HG03521 (cell line): ENCODE results near the gene CCDC92B.
"Not testable (repeated sequence)": the region's sequence is repeated elsewhere in the genome, so short reads cannot be mapped to it uniquely, and the experiment has no call there.

Experiments used
- ATAC-seq: cut with Tn5 transposase; IDR thresholded peaks from one replicate; pipeline ENCODE4 v1.9.1; 2021; ENCODE audit warnings: mild to moderate bottlenecking, moderate library complexity; ENCODE audit not compliant: unreplicated experiment

CCDC92B gene

GRCh38 chr17:2691069-2691871 is 58.2 kb downstream of the CCDC92B start:
- ATAC-seq = no peak

GRCh38 chr17:2690165-2691068 is 59.0 kb downstream of the CCDC92B start:
- ATAC-seq = no peak

GRCh38 chr17:2689411-2690164 is 59.9 kb downstream of the CCDC92B start:
- ATAC-seq = no peak

GRCh38 chr17:2688351-2689342 is 60.8 kb downstream of the CCDC92B start:
- ATAC-seq = no peak

- ATAC-seq = no peak
Observed at GRCh38 chr17:2687074-2687418, 62.4 kb downstream of the CCDC92B start.

- ATAC-seq = no peak
Observed at GRCh38 chr17:2685696-2686095, 63.8 kb downstream of the CCDC92B start.

GRCh38 chr17:2684549-2684948 is 64.9 kb downstream of the CCDC92B start:
- no peak for ATAC-seq

GRCh38 chr17:2683912-2684311 is 65.5 kb downstream of the CCDC92B start:
- no peak for ATAC-seq

GRCh38 chr17:2682176-2682938 is 67.1 kb downstream of the CCDC92B start:
- no peak for ATAC-seq

- ATAC-seq = no peak
Observed at GRCh38 chr17:2681650-2682049, 67.8 kb downstream of the CCDC92B start.

- no peak for ATAC-seq
Observed at GRCh38 chr17:2680961-2681360, 68.5 kb downstream of the CCDC92B start.

GRCh38 chr17:2679247-2679646 is 70.2 kb downstream of the CCDC92B start:
- not testable (repeated sequence) for ATAC-seq
